GM21423 (cell line): ENCODE measurements around the gene STXBP5L.
"Not testable (repeated sequence)": the region's sequence is repeated elsewhere in the genome, so short reads cannot be mapped to it uniquely, and the experiment has no call there.

Experiments used
- ATAC-seq: cut with Tn5 transposase; IDR thresholded peaks from one replicate; pipeline ENCODE4 v1.9.1; 2021; ENCODE audit warnings: mild to moderate bottlenecking, moderate library complexity; ENCODE audit not compliant: unreplicated experiment

STXBP5L gene

DNA sequence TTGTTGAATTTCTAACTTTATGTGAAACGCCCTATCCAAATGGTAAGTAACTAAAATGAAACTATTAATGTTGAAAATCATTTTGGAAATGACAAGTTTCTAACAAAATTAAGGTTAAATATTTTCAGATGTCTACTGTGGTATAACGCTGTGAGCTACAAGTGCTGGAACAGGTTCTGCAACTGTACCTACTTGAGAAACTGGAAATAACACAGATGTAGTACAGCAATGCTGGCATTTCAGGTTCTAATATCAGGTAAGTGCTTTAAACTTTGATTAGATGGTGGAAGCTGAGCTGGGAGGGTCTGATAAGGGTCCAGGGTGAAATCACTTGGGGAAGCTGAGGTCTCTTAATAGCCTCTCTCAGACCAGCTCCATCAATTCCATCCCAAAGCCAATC is 315.1 kb downstream of the STXBP5L start:
- no peak for ATAC-seq

DNA sequence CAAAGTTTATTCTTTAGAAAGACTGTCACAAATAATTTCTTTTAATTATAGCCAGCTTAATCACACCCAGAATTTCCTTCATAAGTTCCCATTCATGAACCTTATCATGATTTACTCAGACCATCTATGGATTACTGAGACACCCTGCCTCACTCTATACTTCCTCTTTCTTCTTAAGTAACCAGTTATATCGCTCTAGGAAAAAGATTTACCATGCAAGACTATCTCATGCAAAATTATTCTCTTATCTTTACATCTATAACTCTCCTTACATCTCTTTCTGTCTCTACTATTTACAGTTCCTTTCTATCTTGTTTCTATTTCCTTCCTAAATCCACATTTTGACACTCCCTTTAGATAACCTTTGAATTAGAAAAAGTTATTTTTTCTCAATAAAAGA is 321.0 kb downstream of the STXBP5L start:
- no peak for ATAC-seq

DNA sequence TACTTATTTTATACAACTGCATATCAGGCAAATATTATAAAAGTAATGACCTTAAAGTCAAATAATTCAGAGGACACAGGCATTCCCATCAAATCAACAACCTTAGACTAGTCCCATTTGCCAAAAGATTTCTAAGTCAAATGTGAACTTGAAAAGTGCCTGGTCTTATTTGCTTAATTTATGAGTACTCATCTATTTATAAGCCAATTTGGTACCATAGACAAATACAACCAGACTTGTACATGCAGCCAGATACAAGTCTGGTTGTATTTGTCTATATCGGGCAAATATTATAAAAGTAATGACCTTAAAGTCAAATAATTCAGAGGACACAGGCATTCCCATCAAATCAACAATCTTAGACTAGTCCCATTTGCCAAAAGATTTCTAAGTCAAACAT is 322.2 kb downstream of the STXBP5L start:
- not testable (repeated sequence) for ATAC-seq

DNA sequence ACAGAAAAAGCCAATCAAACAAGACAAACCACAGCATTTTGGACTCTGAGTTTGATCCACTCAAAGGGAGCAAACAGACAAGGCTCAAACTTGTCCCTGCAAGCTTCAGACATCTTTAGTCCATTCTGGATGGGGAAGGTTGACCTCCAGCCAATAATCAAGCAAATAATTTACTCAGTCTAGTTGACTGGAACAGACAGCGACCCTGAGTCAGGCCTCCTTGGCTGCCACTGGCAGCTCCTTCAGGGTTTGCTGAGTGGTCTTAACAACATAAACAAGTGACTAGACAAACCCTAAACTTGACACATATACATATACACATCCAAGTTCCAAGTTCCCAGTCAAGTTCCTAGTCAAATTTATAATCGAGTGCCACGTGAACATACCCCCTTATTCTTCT is 323.9 kb downstream of the STXBP5L start:
- ATAC-seq = no peak

DNA sequence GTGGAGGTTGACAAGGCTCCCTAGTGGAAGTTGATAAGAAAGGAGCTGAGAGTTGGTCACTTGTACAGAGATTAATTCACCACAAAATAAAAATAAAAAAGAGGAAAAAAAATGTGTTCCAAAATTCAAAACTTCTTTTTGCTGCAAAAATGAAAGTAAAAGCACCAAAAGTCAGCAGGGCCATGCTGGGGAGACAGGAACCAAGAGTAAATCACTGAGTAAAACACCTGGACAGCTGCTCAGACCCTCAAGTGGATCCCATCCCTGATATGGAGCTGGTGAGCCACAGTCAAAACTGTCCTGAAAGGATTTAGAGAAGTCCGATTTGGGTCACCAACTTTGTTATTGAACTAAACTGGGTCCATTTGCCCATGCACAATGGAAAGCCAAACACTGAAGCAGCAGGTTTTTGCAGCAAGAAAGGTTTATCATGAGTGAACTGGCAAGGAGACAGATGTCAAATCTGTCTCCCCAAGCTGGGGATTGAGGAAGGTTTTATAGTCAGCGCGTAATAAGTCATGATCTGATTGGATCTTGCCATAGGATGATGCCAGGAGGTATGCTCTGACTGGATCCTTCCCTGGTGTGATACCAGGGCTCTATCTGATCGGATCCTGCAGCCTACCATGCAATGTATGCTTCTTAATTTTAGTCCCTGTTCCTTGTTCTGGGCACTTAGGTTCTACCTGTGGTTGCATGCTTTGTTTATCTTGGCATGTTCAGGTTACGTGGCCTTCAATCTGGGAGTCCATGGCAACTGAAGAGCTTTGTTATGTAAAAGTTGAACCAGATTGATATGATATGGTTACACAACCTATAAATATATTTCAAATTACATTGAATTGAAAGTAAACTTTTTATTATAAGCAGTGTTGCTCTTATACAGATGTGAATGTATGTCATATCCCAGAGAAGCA is 324.6 kb downstream of the STXBP5L start:
- ATAC-seq = no peak

DNA sequence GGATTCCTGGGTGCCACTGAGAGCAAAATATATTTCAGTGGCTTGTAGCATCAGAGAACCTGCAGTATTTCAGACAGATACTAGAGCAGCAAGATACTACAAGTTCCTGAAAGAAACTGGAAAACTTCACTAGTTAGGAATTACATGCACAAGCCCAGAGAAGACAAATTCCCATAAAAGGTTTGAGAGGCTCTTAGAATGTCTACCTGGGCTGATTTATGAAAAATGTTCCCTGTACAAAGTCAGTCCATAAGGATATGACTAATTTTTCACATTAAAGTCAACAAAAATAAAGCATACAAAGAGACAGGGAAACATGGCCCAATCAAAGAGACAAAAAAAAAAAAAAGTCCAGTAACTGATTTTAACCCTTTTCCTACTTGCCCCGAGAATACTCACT is 335.2 kb downstream of the STXBP5L start:
- no peak for ATAC-seq

DNA sequence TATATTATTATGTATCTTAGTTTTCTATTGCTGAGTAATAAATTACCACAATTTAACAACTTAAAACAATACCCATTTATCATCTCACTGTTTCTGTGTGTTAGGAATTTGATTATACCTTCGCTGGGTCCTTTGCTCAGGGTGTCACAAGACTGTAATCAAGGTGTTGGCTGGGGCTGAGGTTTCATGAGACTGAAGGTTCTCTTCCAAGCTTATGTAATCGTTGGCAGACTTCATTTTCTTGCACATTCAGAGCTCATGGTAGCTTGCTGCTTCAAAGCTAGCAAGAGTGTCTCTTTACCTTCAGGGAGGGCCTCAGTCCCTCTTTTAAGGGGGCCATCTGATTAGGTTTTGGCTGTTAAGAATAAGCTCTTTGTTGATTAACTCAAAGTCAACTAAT is 344.7 kb downstream of the STXBP5L start:
- ATAC-seq = no peak

DNA sequence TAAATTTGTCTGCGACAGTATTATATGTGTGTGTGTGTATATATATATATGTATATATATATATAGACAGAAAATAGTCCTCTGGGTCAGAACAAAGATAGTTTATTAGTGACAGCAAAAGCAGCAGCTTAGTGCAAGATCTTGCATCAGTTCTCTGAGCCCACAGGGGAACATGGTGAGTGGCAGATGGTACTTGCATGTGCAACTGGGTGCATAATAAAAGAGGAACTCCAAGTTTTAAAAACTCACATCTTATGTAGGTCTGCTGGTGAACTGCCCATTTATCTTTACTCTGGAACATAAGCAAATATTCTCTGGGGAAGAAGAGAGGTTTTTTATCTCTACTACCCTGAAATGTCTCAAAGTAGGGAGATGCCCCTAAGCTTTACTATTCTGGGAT is 361.4 kb downstream of the STXBP5L start:
- no peak for ATAC-seq

DNA sequence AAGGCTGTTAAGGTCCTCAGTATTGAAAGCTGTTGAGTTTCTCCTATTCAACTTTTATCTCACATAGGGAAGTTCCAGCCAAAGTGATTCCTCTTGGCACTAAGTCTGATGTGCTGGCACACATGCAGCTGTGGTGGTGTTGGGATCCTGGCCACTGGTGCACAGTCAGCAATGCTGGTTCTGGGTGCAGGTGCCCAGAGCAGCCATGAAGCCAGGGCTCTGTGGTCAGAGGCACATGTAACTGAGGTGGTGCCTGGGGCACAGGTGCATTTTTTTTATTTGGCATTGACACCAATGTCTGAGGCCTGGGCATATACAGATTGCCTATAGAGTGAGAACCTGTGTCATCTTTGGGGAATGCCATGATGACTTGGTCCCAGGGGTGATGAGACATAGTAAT is 366.4 kb downstream of the STXBP5L start:
- ATAC-seq = no peak

DNA sequence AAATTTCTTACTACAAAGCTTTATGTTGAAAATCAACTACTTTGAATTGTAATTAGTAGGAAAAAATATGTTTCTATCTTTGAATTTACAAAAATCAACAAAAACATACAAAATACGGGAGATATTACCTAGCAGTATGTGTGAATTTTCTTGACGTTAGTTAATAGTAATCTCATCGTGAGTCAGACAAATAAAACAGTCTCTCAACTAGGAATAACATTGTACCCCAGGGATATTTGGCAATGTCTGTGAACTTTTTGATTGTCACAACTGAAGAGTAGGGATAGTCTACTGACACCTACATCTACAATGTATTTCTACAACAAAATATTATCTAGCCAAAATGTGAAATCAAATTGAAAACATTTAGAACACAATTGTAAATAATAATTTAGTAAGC is 387.4 kb downstream of the STXBP5L start:
- no peak for ATAC-seq

DNA sequence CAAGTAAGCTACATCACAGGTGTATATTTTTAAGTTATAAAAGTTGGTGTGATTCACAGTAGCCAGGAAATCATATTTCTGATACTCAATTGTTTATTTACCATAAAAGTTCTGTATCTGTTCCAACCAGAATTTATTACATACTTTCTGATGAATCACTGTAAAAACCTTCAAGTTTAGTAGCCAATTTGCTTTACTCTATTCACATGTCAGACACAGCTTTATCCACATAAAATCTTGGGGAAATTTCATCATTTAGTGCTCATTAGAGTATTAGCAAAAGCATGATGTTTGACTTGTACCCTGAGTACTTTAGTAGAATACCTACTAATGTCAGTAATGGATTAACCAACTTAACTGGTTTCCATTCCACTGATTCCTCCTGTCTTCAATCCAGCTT is 388.0 kb downstream of the STXBP5L start:
- no peak for ATAC-seq

DNA sequence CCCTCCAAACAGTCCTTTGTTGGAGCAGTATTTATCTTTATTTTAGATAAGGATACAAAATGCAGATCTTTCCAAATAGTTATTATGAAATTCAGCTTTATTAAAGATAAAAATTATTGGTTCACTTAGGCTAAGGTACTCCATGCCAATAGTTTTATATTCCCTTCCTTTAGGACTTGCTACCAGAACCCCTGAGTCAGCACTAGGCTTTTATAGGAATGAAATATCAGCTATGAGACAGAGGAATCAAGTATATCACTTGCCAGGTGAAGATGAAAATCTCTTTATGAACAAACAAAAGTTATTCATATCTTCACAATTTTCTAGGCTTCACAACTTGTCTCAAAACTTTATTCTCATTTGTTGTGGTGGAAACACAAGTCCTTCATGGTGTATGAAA is 416.3 kb downstream of the STXBP5L start:
- ATAC-seq = no peak

DNA sequence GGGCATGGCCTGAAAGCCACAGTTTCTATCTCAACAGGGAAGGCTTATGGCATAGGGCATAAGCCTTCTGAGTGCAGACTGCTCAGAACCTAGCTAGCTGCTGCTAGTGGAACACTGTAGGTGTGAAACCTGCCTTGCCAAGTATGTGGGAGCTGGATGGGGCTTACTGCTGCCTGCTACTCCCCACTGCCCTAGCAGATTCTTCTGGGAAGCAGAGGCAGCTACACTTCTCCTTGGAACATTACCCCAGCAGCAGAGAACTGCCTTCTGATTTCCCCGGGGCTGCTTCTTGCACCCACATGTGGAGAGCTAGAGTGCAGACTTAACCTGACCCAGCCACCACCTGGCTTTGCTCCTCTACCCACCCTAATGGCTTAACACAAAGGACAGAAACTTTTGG is 422.1 kb downstream of the STXBP5L start:
- ATAC-seq = no peak

DNA sequence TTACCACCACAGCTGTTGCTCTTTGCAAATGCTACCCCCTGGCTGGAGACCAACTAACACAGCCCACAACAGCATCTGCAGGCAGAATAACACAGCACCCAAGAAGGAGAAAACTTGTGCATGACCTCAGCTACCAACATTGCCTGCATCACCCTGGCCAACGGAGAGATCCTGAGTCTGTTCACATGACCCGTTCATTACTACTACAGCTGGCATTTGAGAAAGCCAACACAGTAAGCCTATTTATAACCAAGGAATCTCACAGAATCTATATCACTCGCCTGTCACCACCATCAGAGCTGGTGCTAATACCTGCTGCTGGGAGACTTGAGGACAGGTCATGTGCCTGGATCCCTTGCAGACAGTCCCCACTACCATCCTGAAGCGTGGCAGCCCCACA is 422.6 kb downstream of the STXBP5L start:
- ATAC-seq = no peak

DNA sequence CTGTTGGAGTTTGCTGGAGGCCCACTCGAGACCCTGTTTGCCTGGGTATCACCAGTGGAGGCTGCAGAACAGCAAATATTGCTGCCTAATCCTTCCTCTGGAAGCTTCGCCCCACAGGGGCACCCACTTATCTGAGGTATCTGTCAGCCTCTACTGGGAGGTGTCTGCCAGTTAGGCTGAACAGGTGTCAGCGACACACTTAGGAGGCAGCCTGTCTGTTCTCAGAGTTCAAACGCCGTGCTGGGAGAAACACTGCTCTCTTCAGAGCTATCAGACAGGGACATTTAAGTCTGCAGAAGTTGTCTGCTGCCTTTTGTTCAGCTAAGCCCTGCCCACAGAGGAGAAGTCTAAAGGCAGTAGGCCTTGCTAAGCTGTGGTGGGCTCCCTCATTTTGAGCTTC is 448.0 kb downstream of the STXBP5L start:
- not testable (repeated sequence) for ATAC-seq

DNA sequence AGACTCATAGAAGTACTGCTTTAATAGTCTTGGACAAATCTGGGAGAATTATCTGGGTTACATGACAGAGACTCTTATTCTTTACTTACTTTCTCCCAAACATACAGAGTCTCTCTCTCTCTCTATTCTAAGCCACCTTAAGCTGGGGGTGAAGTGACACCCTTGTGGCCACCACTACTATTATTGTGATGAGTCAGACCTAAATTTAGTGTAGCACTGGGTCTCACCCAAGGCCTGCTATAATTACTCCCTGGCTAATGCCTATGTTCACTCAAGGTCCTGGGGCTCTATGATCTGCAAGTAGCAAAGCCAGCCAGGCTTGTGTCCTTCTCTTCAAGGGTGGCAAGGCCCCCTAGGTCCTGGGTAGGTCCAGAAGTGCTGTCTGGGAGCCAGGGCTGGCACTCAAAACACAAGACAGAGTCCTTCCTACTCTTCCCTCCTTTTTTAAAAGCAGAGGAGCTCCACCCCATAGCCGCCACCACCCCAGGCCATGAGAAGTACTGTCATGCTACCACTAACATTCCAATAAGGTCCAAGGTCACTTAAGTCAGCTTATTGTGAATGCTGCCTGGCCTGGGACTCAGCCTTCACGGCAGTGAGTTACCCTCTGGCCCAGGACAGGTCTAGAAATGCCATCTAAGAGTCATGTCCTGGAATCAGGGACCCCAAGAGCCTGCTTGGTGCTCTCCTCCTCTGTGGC is 454.2 kb downstream of the STXBP5L start:
- ATAC-seq = no peak

DNA sequence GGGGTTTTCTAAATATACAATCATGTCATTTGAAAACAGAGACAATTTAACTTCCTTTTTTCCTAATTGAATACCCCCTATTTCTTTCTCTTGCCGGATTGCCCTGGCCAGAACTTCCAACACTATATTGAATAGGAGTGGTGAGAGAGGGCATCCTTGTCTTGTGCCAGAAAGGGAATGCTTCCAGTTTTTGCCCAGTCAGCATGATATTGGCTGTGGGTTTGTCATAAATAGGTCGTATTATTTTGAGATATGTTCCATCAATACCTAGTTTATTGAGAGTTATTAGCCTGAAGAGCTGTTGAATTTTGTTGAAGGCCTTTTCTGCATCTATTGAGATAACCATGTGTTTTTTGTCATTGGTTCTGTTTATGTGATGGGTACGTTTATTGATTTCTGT is 480.3 kb downstream of the STXBP5L start:
- not testable (repeated sequence) for ATAC-seq

DNA sequence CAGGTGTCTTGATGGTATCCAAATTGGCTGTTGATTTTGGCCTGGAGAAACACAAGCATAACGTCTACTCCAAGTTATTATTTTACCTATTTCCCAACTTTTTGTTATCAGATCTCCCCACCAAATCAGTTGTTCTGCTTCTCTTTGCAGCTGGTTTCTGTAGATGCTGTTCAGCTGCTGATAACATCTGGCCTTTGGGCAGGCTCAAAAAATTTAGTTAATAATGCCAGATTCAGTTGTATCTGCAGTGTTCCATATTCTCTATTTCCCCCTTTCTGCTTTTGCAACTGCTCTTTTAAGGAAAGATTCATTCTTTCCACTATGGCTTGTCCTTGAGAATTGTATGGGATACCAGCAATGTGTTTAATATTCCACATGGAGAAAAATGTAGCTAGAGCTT is 488.0 kb downstream of the STXBP5L start:
- not testable (repeated sequence) for ATAC-seq

DNA sequence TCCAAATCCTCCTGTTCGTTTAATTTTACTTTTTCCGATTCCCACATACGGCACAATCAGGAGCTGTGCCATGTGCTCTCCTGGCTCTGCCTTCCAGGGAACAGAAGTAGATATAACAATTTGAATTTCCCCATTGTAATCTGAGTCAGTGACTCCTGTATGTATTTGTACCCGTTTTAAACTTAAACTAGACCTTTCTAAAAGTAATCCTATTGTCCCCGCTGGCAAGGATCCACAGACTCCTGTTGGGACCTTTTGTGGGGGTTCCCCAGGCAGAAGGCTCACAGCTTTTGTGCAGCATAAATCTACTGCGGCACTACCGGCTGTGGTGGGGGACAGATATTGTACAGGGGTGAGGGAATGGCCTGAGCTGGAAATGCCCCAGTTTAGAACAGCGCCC is 490.0 kb downstream of the STXBP5L start:
- not testable (repeated sequence) for ATAC-seq

DNA sequence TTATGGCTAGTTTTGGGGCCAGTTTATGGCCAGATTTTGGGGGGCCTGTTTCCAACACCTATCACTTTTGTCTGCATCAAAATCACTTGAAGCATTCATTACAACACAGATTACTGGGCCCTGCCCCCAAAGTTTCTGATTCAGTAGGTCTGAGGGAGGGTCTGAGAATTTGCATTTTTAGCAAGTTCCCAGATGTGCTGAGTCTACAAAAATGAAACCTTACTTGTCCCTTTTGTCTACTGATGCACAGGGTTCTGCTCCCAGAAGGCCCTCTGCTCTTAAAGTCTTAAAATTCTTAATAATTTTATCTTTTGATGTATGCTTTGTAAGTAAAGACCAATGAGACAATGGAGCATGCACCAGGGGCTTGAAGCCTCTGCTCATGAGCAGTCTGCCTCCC is 491.8 kb downstream of the STXBP5L start:
- no peak for ATAC-seq

DNA sequence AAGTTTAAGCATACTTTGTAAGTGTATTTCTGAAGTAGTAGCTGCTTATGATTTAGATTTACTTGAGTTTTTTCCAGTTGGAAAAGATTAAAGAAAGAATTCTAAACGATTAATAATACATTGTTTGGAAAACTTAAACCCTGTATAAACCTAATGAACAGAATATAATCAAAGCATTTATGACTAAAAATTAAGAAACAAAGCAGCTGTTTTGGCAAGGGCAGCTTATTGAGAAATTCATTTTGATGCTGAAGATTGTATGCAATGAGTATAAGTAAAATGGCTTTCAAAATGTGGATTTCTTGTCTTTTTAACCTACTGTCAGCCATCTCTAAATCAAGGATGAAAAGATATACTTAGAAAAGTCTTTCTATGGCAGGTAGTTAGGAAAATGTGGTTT is 497.6 kb downstream of the STXBP5L start:
- no peak for ATAC-seq

DNA sequence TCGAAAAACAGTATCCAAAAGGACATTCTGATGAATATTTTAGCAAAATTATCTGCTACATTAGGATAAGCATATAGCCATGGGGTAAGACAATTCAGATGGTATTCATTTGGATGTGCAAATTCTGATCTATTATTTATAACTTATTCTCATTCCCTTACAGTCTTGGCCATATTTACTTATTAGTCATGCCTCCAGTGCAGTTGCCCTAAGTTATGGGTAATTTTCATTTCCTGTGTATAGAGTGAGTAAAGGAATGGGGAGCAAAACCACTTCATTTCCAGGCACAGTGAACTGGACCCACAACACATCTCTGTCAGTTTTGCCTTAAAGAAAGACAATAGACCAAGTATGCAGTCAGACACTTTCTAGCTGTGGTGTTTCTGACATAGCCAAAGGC is 503.5 kb downstream of the STXBP5L start:
- ATAC-seq = no peak
